Hematopoietic multipotent progenitor cell treated with erythropoietin and hydrocortisone succinate and interleukin-3 and kit ligand, for 6 days (in vitro differentiated cells): ENCODE data around the gene TNRC6B.
"Not testable (repeated sequence)": the region's sequence is repeated elsewhere in the genome, so short reads cannot be mapped to it uniquely, and the experiment has no call there.

Source experiments
- DNase-seq: peaks from one replicate; pipeline ENCODE4 v3.0.0-alpha.2; 2015

Gene TNRC6B

GRCh38 chr22:40290516-40290915 is 112.8 kb downstream of the TNRC6B start:
- no peak for DNase-seq

DNA sequence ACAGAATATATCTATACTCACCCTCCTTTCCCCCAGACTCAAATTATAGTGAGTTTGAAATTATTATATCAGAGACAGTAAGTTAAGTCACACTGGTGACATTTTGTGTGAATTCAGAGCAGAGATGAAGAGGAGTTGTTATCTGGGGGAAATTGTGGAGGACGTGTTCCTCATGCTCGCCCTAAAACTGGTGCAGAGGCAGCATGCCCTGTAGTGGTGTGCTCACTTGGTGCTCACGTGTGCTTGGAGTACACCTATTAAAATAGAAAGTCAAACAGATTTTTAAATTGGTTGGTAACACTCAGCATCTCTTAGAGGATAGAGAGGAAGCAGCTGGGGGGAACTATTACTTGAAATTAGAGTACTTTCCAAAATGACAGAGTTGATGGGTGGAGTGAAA is 117.0 kb downstream of the TNRC6B start:
- no peak for DNase-seq

DNA sequence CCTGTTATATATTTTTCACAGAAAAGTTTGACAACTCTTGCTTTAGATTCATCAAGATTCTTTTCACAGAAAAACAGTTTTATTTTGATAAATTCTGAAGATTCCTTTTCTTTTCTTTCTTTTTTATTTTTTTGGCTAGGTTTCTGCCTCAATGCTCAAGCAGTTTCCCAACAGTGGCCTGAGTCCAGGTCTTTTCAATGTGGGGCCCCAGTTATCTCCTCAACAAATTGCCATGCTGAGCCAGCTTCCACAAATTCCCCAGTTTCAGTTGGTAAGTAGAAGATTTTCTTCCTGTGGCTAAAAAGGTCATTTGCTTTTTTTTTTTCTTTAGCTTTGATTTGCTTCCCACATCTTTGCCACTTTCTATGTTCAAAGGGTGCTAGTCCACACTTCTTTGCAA is 122.6 kb downstream of the TNRC6B start:
- no peak for DNase-seq

- no peak for DNase-seq
Observed at GRCh38 chr22:40300884-40301672, 123.4 kb downstream of the TNRC6B start.

- DNase-seq = no peak
Observed at GRCh38 chr22:40302149-40302548, 124.4 kb downstream of the TNRC6B start.

DNA sequence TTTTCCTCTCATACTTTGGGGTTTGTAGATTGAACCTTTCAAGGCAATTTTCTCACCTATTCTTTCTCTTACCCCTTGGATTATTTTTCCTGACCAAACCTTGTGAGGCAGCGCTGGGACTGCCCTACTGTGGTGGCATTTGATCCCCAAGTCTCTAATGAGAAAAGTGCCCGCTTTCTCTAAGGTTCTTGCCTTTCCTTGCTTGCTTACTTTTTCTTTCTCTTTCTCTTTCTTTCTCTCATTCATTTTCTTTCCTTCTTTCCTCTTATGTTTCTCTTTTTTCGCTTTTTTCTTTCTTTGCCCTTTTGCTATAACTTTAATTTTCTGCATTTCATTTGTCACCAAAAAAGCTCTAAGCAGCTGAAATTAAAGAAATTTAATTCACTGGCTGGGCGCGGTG is 127.9 kb downstream of the TNRC6B start:
- DNase-seq = no peak

GRCh38 chr22:40308999-40309573 is 131.4 kb downstream of the TNRC6B start:
- no peak for DNase-seq

DNA sequence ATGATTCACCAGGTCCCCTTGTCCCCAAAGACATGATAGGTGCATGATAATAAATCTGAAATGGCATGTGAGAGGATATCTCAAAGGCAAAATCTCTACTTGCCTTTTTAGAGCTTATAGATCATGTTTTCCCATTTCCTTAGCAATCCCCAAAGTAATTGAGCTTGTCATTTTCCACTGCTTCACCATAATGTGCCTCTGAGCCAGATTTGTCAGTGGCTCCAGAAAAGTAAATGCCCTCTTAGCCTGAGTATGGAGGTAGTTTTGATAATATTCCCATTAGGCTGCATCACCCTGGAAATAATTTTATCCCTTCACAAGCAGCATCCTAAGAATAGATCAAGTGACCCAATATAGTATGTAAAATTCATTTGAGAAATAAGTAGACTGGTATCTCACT is 131.9 kb downstream of the TNRC6B start:
- DNase-seq = no peak

GRCh38 chr22:40310081-40310767 is 132.5 kb downstream of the TNRC6B start:
- no peak for DNase-seq

GRCh38 chr22:40310768-40311120 is 133.0 kb downstream of the TNRC6B start:
- DNase-seq = no peak

GRCh38 chr22:40311646-40312045 is 133.9 kb downstream of the TNRC6B start:
- DNase-seq = not testable (repeated sequence)

DNA sequence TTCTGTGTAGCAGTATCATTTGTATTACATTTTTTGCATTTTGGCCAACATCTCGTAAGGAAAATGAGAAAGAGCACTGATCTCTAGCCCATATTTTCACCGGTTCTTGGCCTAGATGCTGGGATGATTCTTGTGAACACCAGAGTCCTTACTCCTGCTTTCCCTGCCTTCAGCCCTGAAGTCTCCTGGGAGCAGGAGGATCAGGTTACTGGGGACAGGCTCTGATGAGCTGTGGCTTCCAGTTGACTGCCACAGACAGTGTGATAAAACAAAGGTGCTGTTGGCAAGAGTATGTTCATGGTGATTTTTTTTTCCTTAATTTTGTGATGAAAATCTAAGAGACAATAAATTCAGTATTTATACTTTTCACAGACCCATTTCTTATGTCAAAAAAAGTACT is 134.3 kb downstream of the TNRC6B start:
- DNase-seq = no peak

DNA sequence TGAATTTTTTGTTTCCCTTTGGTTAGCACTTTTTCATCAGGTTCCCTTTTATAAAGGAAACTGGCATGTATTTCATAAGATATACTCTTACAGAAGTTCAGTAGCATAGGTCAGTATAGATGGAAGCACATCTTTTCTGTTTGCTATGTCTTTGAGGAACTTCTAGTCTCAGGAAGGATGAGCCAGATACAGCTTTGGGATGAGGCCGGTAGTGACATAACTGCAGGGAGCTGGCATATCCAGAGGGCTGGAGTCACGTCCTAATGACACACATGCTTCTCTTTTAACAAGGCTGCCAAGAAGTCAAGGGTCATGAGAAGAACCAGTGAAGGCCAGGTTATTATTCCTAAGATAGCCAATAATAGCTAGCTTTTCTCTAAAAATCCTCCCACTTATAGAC is 135.3 kb downstream of the TNRC6B start:
- DNase-seq = no peak

GRCh38 chr22:40314041-40314440 is 136.3 kb downstream of the TNRC6B start:
- no peak for DNase-seq

GRCh38 chr22:40320687-40321086 is 143.0 kb downstream of the TNRC6B start:
- DNase-seq = no peak

- peak; percentile 91 for DNase-seq
Observed at GRCh38 chr22:40322021-40322420, 144.3 kb downstream of the TNRC6B start.

DNA sequence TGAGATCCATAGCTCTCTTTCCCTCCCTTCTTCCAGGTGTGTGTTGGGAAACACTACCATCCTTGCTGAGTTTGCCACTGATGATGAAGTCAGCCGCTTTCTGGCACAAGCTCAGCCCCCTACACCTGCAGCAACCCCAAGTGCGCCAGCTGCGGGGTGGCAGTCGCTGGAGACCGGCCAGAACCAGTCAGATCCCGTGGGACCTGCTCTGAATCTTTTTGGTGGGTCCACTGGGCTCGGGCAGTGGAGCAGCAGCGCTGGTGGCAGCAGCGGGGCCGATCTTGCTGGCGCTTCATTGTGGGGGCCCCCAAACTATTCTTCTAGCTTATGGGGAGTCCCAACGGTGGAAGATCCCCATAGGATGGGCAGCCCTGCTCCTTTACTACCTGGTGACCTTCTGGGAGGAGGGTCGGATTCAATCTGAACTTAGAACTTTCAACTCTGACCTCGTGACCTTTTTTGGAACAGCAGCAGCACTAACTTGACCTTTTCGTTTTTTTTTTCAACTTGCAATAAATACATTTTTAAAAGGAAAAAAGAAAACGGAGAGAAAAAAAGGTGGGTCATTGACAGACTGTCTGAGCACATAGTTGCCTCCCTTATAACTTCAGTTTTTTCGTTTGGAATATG is 145.2 kb downstream of the TNRC6B start:
- no peak for DNase-seq

DNA sequence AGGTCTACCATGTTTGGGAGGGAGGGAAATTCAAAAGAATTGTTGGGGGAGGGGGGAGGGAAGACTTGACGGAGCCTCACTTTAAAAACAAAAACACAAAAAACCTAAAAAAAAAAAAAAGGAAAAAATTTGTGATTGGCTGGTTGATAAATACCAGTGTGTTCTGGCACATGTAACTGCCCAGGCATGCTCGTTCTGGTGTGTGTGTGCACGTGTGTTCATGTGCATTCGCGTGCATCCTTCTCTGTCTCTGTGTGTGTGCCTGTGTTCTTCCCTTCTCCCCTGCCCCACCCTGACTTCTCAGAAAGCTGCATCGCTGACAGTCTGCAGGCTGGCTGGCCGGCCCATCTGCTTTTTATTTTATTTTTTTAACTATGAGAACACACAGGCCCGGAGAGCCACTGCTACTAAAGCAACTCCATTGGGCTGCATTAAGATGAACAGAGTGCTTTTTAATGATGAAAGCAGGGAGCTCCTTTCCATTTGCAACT is 146.0 kb downstream of the TNRC6B start:
- DNase-seq = no peak

GRCh38 chr22:40324468-40325305 is 147.0 kb downstream of the TNRC6B start:
- no peak for DNase-seq

DNA sequence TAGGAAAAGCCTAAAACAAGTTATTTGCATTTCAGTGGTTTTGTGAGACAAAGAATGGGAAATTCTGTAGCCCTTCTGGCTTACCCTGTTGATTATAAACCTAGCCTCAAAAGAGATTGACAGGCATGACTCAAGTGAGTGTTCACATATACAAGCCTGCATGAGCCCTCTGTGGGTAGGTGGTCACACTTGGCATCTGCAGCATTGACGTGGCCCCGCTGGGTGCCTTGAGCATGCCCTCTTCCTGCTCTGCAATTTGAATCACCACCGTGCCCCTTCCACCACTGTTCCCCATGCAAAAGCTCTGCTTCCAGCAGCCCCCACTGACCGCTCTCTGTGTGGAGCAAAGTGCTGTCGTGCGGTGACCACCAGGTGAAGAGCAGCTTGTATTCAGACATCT is 147.6 kb downstream of the TNRC6B start:
- DNase-seq = no peak

DNA sequence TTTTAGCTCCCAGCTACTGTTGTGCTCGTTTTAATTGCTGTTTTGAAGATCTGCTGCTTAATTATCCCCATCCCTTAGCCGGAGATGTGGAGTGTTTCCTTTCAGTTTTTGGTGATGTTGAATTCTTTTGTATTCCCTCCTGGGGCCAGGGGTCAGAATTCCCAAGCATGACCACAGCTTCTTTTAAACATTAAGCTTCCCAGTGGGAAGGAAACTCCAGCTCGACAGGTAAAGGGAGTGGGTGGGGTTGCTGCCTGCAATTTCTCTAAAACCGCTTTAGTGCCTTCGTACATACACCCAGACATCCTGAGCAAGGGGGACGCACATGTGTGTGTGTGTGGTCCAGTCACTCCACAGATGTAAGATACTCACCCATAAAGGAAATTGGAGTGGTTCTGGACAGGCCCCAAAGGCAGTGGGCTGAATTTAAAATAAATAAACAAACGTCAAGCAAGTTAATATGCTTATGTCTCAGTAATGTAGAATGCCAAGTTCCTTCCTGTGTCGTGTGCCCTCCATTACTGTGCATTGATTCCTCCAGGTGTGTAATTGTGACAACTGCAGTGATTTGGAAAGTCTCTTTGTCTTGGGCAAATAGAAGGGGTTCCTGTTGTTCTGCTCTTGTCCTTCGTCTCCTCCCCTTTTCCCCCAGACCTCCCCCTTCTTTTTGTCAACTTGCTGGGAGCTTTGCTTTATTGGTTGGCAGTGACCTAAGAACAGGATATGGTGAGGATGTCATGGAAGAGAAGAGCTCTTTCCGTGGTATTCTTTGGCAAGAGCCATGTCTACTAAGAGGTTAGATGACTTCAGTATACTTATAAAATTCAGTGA is 149.4 kb downstream of the TNRC6B start:
- no peak for DNase-seq
